ENCODE data around the gene ZNHIT6.

Gene ZNHIT6

DNA sequence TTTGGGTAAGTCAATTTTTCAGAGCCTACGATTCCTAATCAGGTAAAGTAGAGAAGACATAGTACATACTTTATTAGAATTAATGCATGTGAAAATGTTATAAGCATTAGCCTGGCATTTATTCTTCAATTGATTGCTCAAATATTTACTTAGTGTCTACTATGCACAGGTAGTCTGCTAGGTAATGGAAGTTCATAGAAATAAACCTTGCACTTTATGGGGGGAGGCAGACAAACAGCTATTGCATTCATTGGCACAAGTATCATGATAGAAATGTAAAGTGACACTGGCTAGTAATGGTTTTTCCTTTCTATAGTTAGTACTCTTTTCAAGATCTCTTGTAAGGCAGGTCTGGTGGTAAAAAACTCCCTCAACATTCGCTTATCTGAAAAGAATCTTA is 44.9 kb downstream of the ZNHIT6 start:
- Histone ChIP-seq H2AFZ (ENCODE audit: low read length) (no peak overlapping the region), H3K27me3 (ENCODE audit: insufficient read depth, low read length) (no peaks in the 10 kb centered on the region), H3K79me2 (ENCODE audit: insufficient read depth, low read length) (no peaks in the 10 kb centered on the region), H3K36me3 (ENCODE audit: insufficient read depth, low read length) (peaks cover 21% of the 10 kb centered on the region; the same call in 1 of the 2 replicates), H3F3A (ENCODE audit: insufficient read depth, low read length) (no peaks in the 10 kb centered on the region), H3K4me3 (ENCODE audit: low read depth, low read length, poor library complexity, severe bottlenecking) (no peak overlapping the region), H3K27ac (ENCODE audit: low read depth, low read length, poor library complexity, severe bottlenecking) (no peak overlapping the region), H3K4me1 (ENCODE audit: insufficient read depth, low read length, severe bottlenecking) (no peaks in the 10 kb centered on the region), H3K9me3 (ENCODE audit: low read length) (no peaks in the 10 kb centered on the region), H3K9me2 (ENCODE audit: low read depth, low read length) (no peaks in the 10 kb centered on the region), H3K9ac (ENCODE audit: low read length) (no peak overlapping the region), H3K4me2 (ENCODE audit: low read length) (no peak overlapping the region), H4K20me1 (ENCODE audit: insufficient read depth, low read length) (no peaks in the 10 kb centered on the region)
- TF ChIP-seq EZH2 (IDR thresholded peaks at IDR 0.05; ENCODE audit: borderline replicate concordance, low read length) = no peak
- TF ChIP-seq, protein P1, sequence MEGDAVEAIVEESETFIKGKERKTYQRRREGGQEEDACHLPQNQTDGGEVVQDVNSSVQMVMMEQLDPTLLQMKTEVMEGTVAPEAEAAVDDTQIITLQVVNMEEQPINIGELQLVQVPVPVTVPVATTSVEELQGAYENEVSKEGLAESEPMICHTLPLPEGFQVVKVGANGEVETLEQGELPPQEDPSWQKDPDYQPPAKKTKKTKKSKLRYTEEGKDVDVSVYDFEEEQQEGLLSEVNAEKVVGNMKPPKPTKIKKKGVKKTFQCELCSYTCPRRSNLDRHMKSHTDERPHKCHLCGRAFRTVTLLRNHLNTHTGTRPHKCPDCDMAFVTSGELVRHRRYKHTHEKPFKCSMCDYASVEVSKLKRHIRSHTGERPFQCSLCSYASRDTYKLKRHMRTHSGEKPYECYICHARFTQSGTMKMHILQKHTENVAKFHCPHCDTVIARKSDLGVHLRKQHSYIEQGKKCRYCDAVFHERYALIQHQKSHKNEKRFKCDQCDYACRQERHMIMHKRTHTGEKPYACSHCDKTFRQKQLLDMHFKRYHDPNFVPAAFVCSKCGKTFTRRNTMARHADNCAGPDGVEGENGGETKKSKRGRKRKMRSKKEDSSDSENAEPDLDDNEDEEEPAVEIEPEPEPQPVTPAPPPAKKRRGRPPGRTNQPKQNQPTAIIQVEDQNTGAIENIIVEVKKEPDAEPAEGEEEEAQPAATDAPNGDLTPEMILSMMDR (IDR thresholded peaks at IDR 0.05; ENCODE audit: low read length) = no peak

DNA sequence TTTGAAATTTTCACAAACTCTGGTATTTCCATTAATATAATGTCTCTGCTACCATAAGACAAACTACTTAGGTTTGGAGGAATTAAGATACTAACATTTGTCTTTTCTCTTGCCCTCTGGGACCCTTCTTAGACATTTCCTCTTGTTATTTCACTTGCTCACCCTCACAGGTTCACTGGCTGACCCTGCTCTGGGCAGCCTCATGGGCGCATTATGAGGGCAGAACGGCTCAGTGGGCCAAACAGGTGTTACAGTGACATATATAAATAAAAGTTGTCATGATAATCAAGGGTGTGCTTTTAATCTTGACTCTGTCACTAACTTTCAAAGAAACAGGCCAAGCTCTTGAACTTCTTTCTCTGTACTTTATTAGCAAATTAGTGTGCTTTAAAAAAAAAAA is 46.5 kb downstream of the ZNHIT6 start:
- no peaks in the 10 kb centered on the region for H3K9me2 ChIP-seq (ENCODE audit: low read depth, low read length)
- no peaks in the 10 kb centered on the region for H3K4me1 ChIP-seq (ENCODE audit: insufficient read depth, low read length, severe bottlenecking)
- no peak overlapping the region for H3K27ac ChIP-seq (ENCODE audit: low read depth, low read length, poor library complexity, severe bottlenecking)
- H3F3A ChIP-seq (ENCODE audit: insufficient read depth, low read length) = no peaks in the 10 kb centered on the region
- TF ChIP-seq, protein P1 (IDR thresholded peaks at IDR 0.05; ENCODE audit: low read length) = no peak
- TF ChIP-seq EZH2 (IDR thresholded peaks at IDR 0.05; ENCODE audit: borderline replicate concordance, low read length) = no peak
- no peak overlapping the region for H2AFZ ChIP-seq (ENCODE audit: low read length)
- H3K4me3 ChIP-seq (ENCODE audit: low read depth, low read length, poor library complexity, severe bottlenecking) = no peak overlapping the region
- peaks cover 14% of the 10 kb centered on the region; the same call in 1 of the 2 replicates for H3K36me3 ChIP-seq (ENCODE audit: insufficient read depth, low read length)
- H4K20me1 ChIP-seq (ENCODE audit: insufficient read depth, low read length) = no peaks in the 10 kb centered on the region
- no peak overlapping the region for H3K4me2 ChIP-seq (ENCODE audit: low read length)
- H3K79me2 ChIP-seq (ENCODE audit: insufficient read depth, low read length) = no peaks in the 10 kb centered on the region
- no peak overlapping the region for H3K9ac ChIP-seq (ENCODE audit: low read length)
- H3K27me3 ChIP-seq (ENCODE audit: insufficient read depth, low read length) = no peaks in the 10 kb centered on the region
- H3K9me3 ChIP-seq (ENCODE audit: low read length) = no peaks in the 10 kb centered on the region

DNA sequence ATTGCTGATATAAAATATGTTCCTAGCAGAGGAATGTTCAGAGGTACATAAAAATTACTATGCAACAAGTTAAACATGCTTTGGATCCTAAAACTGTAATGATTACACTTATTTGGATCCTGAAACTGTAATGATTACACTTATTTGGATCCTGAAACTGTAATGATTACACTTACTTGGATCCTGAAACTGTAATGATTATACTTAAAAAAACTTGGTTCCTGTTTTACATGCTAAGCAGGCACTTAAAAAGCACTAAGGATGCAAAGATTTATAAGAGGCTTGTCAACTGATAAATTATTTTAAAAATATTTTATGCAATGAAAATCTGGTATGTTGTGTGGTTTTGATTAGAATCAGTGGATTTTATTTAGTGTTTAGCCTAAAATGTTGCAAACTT is 47.7 kb downstream of the ZNHIT6 start:
- Histone ChIP-seq H3K27ac (ENCODE audit: low read depth, low read length, poor library complexity, severe bottlenecking) (no peak overlapping the region), H3K9me2 (ENCODE audit: low read depth, low read length) (no peaks in the 10 kb centered on the region), H3F3A (ENCODE audit: insufficient read depth, low read length) (no peaks in the 10 kb centered on the region), H3K4me2 (ENCODE audit: low read length) (no peak overlapping the region), H3K4me1 (ENCODE audit: insufficient read depth, low read length, severe bottlenecking) (no peaks in the 10 kb centered on the region), H3K9ac (ENCODE audit: low read length) (no peak overlapping the region), H3K27me3 (ENCODE audit: insufficient read depth, low read length) (no peaks in the 10 kb centered on the region), H3K79me2 (ENCODE audit: insufficient read depth, low read length) (no peaks in the 10 kb centered on the region), H2AFZ (ENCODE audit: low read length) (no peak overlapping the region), H3K9me3 (ENCODE audit: low read length) (no peaks in the 10 kb centered on the region), H4K20me1 (ENCODE audit: insufficient read depth, low read length) (no peaks in the 10 kb centered on the region), H3K36me3 (ENCODE audit: insufficient read depth, low read length) (peaks cover 20% of the 10 kb centered on the region; the same call in 1 of the 2 replicates), H3K4me3 (ENCODE audit: low read depth, low read length, poor library complexity, severe bottlenecking) (no peak overlapping the region)
- no peak for TF ChIP-seq EZH2 (IDR thresholded peaks at IDR 0.05; ENCODE audit: borderline replicate concordance, low read length)
- TF ChIP-seq, protein P1 (IDR thresholded peaks at IDR 0.05; ENCODE audit: low read length) = no peak

Data from OCI-LY1 (cell line).